ENCODE results near the gene SPANXA2.
"Not testable (repeated sequence)": the region's sequence is repeated elsewhere in the genome, so short reads cannot be mapped to it uniquely, and the experiment has no call there.

The SPANXA2 gene

GRCh38 chrX:141589408-141589807 lies at the start of gene SPANXA2:
Gene SPANXA2, plus strand, starts transcription at chrX:141589708. Its CDS starts 60 bp downstream, at chrX:141589768.
- H3K4me3 Mint-ChIP-seq, H3K4me1 Mint-ChIP-seq, H3K36me3 Mint-ChIP-seq, H3K27ac Mint-ChIP-seq, H3K9me3 Mint-ChIP-seq, CTCF ChIA-PET, H3K27me3 Mint-ChIP-seq, DNase-seq: not testable (repeated sequence)

GRCh38 chrX:141542551-141542950 lies 47.0 kb upstream of the SPANXA2 start:
- DNase-seq, H3K9me3 Mint-ChIP-seq, H3K27ac Mint-ChIP-seq, CTCF ChIA-PET, H3K4me1 Mint-ChIP-seq, H3K4me3 Mint-ChIP-seq, H3K27me3 Mint-ChIP-seq, H3K36me3 Mint-ChIP-seq: not testable (repeated sequence)

- H3K4me1 Mint-ChIP-seq, H3K9me3 Mint-ChIP-seq, H3K4me3 Mint-ChIP-seq, H3K36me3 Mint-ChIP-seq, H3K27ac Mint-ChIP-seq, CTCF ChIA-PET, DNase-seq, H3K27me3 Mint-ChIP-seq: not testable (repeated sequence)
Observed at GRCh38 chrX:141584638-141585037, 4.9 kb upstream of the SPANXA2 start, which contains the start of gene SPANXA1. Gene SPANXA1, minus strand, starts transcription at chrX:141584738. Its CDS starts 60 bp downstream, at chrX:141584678.

- CTCF ChIA-PET, result no interaction called here
- Mint-ChIP-seq H3K9me3 (peaks cover 6% of the 10 kb centered on the region), H3K27ac (no peak overlapping the region), H3K4me3 (no peak overlapping the region), H3K4me1 (no peaks in the 10 kb centered on the region), H3K27me3 (no peaks in the 10 kb centered on the region), H3K36me3 (no peaks in the 10 kb centered on the region)
- DNase-seq, result no peak
Observed at GRCh38 chrX:141609111-141609510, 19.6 kb downstream of the SPANXA2 start.

- no peak for DNase-seq
- Mint-ChIP-seq H3K27me3 (no peaks in the 10 kb centered on the region), H3K36me3 (no peaks in the 10 kb centered on the region), H3K4me1 (no peaks in the 10 kb centered on the region), H3K9me3 (no peaks in the 10 kb centered on the region), H3K4me3 (no peak overlapping the region), H3K27ac (no peak overlapping the region)
- CTCF ChIA-PET, result no interaction called here
Observed at GRCh38 chrX:141619336-141619735, 29.8 kb downstream of the SPANXA2 start.

- Mint-ChIP-seq H3K4me3 (no peak overlapping the region), H3K27ac (no peak overlapping the region), H3K27me3 (no peaks in the 10 kb centered on the region), H3K9me3 (peaks cover 7% of the 10 kb centered on the region), H3K36me3 (no peaks in the 10 kb centered on the region), H3K4me1 (no peaks in the 10 kb centered on the region)
- no peak for DNase-seq
- CTCF ChIA-PET, result no interaction called here
Observed at GRCh38 chrX:141632124-141632523, 42.6 kb downstream of the SPANXA2 start.

GRCh38 chrX:141638550-141638949 lies 49.0 kb downstream of the SPANXA2 start:
- no peak for DNase-seq
- CTCF ChIA-PET, result no interaction called here
- Mint-ChIP-seq H3K27ac (no peak overlapping the region), H3K4me3 (no peak overlapping the region), H3K27me3 (no peaks in the 10 kb centered on the region), H3K4me1 (no peaks in the 10 kb centered on the region), H3K36me3 (no peaks in the 10 kb centered on the region), H3K9me3 (peaks cover 10% of the 10 kb centered on the region)

Data from activated naive CD4-positive, alpha-beta T cell treated with anti-CD3 and anti-CD28 coated beads, Interleukin-2, amount 10 ng/mL, durations not matched to agents 7 days and 5 days (primary cell).